ENCODE data around the gene GRAMD2B. TPM values are rescaled to one million over a fixed set of nuclear protein-coding genes. Genes with fewer than 3 reads are reported as not detected.

GRAMD2B gene
- total and polyA plus RNA-seq, 2 of the 8 experiments (the other 6 are each of a cell fraction or from before 2014, with no cell fraction given) = 6.4 to 9.4 TPM

DNA sequence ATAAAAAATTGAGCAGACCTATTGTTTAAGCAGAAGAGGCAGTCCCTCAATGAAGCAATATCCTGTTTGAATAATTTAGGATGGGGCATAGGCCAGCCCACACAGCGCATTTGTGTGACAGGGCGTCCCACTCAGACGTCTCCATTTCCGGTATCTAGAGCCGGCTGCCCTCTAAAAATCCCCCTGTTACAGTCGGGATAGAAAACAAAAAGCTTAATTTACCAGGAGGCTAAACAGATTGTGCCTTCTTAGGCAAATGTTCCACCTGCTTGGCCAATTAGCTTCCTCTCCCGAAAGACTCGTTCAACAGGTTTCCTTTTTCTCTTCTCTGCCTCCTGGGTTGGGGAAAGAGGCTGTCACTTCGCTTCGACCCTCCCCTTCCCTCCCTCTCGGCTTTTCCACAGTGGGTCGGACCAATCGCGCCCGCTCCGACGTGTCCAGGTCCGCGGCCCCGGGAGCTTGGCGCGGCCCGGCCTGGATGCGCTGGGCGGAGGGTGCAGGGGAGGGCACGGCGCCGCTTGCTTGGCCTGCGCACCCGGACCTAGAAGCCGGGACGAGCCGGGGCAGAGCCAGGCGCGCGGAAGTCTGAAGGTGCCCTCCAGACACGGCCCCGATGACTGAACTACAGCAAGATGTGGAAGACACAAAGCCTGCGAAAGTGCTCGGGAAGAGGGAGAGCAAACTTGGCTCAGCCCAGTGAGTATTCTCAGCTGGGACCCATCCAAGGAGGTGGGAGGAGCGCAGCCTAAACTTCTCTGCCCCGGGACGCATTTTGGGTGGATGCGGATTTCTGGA lies at the start of gene GRAMD2B (continued):
- TF ChIP-seq CBX5 (IDR thresholded peaks at IDR 0.05; ENCODE audit: low read depth, low read length) (no peak), RBBP5 (IDR thresholded peaks at IDR 0.05; ENCODE audit: borderline replicate concordance, low read depth, low read length) (peak; percentile 57), HDAC6 (IDR thresholded peaks at IDR 0.05; ENCODE audit: low read depth, low read length) (no peak), GTF2F1 (IDR thresholded peaks at IDR 0.05; ENCODE audit: borderline replicate concordance, low read depth, low read length) (no peak), RAD21 (IDR thresholded peaks at IDR 0.05 in 1 of 2, conservative IDR thresholded peaks at IDR 0.05 in 1 of 2; ENCODE audit: low read depth in 2 of 2, low read length in 2 of 2) (0 out of 4 replicates have a peak, but pooled peaks of 1 of the 2 experiments have one; percentile 2), BRCA1 (IDR thresholded peaks at IDR 0.05; ENCODE audit: low read depth, low read length) (no peak), JUN (IDR thresholded peaks at IDR 0.05; ENCODE audit: low read depth, low read length) (no peak), SP2 (IDR thresholded peaks at IDR 0.05; ENCODE audit: low read length) (no peak), ZNF274 (IDR thresholded peaks at IDR 0.05; ENCODE audit: borderline replicate concordance, extremely low read depth, low read length) (no peak), POU5F1 (IDR thresholded peaks at IDR 0.05; ENCODE audit: low read depth, low read length) (no peak), TBP (IDR thresholded peaks at IDR 0.05; ENCODE audit: low read depth, low read length) (peak; percentile 70), FOSL1 (IDR thresholded peaks at IDR 0.05; ENCODE audit: insufficient read depth, low read depth, low read length) (no peak), RFX5 (IDR thresholded peaks at IDR 0.05; ENCODE audit: borderline replicate concordance, low read depth, low read length) (no peak), SAP30 (IDR thresholded peaks at IDR 0.05; ENCODE audit: insufficient read depth, insufficient replicate concordance, low read length) (no peak), SP1 (IDR thresholded peaks at IDR 0.05; ENCODE audit: low read depth, low read length) (peak; percentile 86), JUND (IDR thresholded peaks at IDR 0.05; ENCODE audit: low read length) (no peak), BACH1 (IDR thresholded peaks at IDR 0.05; ENCODE audit: low read length) (peak; percentile 51; the same call in 1 of the 2 replicates), NANOG (IDR thresholded peaks at IDR 0.05; ENCODE audit: insufficient read depth, low read depth, low read length, poor library complexity, severe bottlenecking) (no peak), HDAC2 (IDR thresholded peaks at IDR 0.05; ENCODE audit: borderline replicate concordance in 1 of 2, low read depth in 2 of 2, low read length in 2 of 2) (peak; percentile 89 to 93; a peak in 2 of 4 replicates)
- TF ChIP-seq, protein P1, sequence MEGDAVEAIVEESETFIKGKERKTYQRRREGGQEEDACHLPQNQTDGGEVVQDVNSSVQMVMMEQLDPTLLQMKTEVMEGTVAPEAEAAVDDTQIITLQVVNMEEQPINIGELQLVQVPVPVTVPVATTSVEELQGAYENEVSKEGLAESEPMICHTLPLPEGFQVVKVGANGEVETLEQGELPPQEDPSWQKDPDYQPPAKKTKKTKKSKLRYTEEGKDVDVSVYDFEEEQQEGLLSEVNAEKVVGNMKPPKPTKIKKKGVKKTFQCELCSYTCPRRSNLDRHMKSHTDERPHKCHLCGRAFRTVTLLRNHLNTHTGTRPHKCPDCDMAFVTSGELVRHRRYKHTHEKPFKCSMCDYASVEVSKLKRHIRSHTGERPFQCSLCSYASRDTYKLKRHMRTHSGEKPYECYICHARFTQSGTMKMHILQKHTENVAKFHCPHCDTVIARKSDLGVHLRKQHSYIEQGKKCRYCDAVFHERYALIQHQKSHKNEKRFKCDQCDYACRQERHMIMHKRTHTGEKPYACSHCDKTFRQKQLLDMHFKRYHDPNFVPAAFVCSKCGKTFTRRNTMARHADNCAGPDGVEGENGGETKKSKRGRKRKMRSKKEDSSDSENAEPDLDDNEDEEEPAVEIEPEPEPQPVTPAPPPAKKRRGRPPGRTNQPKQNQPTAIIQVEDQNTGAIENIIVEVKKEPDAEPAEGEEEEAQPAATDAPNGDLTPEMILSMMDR (IDR thresholded peaks at IDR 0.05; ENCODE audit: control extremely low read depth in 1 of 3, insufficient read depth in 1 of 3, low read depth in 1 of 3, low read length in 3 of 3) = no peak

Measured in H1 (cell line).